Activated CD4-positive, alpha-beta T cell treated with anti-CD3 and anti-CD28 coated beads, Interleukin-2, amount 50 U/mL, for 24 hours (primary cell): ENCODE results near the gene SIDT2.

Source experiments
- DNase-seq, 2 donors: peaks; one replicate each; pipeline ENCODE4 v3.0.0-alpha.2; 2020; ENCODE audit warnings: low read depth in 1 of 2, low spot score in 1 of 2

Gene SIDT2

GRCh38 chr11:117220999-117221774, 42.6 kb downstream of the SIDT2 start:
- DNase-seq, result no peak

DNA sequence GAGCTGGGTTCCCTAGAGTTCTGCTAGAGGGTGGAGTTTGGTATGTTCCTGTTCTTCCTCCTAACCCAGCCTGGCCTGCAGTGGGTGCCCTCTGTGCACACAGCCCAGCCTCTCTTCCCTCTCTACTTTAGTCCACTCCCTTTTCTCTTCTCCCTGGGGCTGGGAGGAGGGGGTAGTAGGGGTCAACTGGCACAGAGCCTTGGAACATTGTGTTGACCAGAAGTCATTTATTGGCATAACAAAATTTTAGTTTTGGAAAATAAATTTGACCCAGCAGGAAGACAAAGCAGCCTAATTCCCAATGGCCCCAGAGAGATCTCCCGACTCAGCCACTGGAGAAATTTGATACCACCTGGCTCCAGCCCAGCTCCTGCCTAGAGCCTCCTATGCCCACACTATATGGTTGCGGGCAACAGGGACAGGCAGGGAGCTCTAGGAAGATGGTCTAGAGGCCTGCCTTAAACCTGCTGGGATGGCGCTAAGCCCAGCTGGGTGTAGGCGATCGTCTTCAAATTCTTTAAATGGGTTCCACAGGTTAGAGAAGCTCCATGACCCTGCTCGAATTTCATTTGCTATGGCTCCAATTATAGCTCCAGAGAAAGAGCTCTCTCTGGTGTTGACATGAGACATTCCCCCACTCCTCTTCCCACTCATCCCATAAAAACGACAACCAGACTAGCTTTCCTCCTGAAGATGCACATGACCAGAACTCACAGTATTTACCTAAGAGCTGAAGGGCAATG, 43.4 kb downstream of the SIDT2 start:
- no peak for DNase-seq

GRCh38 chr11:117222991-117223740, 44.6 kb downstream of the SIDT2 start:
- DNase-seq, result no peak

DNA sequence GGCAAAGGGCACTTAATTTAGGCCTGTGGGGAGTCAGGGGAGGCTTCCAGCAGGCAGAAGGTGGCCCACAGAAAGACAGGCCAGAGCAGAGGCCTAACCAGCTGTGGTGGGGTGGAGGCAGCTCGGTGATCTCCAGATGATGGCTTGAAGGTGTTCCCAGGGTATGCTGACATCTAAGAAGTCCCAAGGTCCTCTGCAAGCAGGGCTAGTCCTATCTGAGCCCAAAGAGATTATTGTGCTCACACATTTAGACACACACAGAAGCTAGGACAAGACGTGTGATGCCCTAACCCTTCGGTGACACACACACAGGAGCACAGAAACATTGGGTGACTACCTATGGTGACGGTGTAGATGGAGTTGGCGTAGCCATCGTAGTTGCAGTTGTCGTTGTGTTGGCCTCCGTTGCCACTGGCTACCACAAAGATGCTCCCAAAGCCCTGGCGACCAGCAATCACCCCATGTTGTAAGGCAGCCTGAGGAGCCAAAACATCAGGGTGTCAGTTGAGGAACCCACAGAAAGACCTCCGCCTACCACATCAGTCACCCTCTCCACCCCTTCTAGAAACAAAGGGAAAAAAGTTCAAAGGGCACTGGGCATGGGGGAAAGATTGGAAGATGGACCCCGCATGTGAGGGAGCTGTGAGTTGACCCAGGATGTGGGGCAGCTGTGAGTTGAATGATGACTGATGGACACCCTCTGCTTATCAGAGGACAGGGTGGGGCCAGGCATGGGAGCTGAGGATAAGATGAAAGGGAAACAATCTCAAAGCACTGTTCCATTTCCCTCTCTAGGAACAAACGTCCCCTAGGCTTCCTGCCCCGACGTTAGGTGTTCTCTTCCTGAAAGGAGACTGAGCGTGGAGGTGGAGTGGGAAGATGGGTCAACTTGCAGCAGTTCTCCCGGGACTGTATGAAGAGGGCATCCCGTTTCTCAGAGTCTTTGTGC, 45.5 kb downstream of the SIDT2 start:
- DNase-seq, result no peak

- DNase-seq, result no peak
These were observed 47.1 kb downstream of the SIDT2 start for GRCh38 chr11:117225553-117226170.

- peak in 1 of 2 donors; percentile 49 for DNase-seq
These were observed 48.1 kb downstream of the SIDT2 start for GRCh38 chr11:117226388-117227385.

- DNase-seq, result no peak
These were observed 49.5 kb downstream of the SIDT2 start for GRCh38 chr11:117228091-117228490.

DNA sequence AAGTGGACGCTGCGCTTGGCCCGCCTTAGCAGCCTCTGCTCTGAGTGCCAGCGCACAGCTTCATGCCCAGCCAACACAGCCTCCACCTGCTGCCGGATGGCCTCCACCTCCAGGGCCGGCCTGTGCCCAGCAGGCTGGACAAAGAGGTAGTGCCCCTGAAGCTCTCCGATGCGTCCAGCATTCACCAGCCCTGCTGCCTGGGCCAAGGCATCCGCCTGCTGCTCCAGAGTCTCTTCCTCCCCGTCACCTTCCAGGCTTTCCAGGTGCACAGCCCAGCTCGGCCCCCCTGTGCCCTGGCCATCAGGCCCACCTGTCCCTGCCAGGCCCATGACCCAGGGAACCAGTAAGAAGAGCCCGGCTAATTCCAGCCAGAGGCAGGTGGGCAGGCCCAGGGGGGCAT, 50.9 kb downstream of the SIDT2 start:
- DNase-seq, result no peak

GRCh38 chr11:117229931-117230285, 51.4 kb downstream of the SIDT2 start:
- no peak for DNase-seq

GRCh38 chr11:117230286-117230961, 51.9 kb downstream of the SIDT2 start:
- peak; percentile 44 to 66 for DNase-seq

- DNase-seq, result no peak
These were observed 52.7 kb downstream of the SIDT2 start for GRCh38 chr11:117230999-117231841.

DNA sequence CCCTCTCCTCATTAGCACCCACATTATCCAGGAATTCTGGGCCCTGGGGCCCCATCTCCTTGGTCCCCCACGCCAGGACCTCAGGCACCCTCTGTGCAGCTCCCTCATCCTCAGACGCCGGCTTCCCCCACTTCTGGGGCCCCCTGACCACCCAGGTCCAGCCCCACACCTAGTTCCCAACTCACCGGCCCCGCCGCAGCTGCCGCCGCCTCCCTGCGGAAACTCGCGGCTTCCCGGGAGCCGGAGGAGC, 53.2 kb downstream of the SIDT2 start, which contains the start of gene PCSK7:
Gene PCSK7, minus strand, starts transcription at position 232 of the 250 bp plus-strand sequence. CDS start 2,229 bp downstream, outside the sequence.
- DNase-seq, result no peak

GRCh38 chr11:117232092-117232878, 53.7 kb downstream of the SIDT2 start, which contains the start of gene RNF214:
TSS of gene RNF214 (plus strand) at chr11:117232671. CDS start at chr11:117234273, 1,602 bp downstream.
- DNase-seq, result peak; percentile 57 to 68

- no peak for DNase-seq
These were observed 54.4 kb downstream of the SIDT2 start for GRCh38 chr11:117232911-117233409.

GRCh38 chr11:117238221-117238620, 59.7 kb downstream of the SIDT2 start:
- no peak for DNase-seq

GRCh38 chr11:117239295-117239694, 60.8 kb downstream of the SIDT2 start:
- no peak for DNase-seq
